Mesenchymal stem cell (in vitro differentiated cells and primary cell): ENCODE data around the gene C1orf167.
A peak's percentile ranks its signal among the peaks of the same experiment; 100 is the strongest.

ENCODE experiments used
- DNase-seq: peaks from one replicate; pipeline ENCODE4 v3.0.0-alpha.2; 2013
- H2AFZ ChIP-seq: one replicate; pipeline ENCODE4 v1.6.1; 2013; ENCODE audit warnings: low read depth, mild to moderate bottlenecking, control low read depth, inconsistent platforms, low read length, moderate library complexity
- H2AK5ac ChIP-seq: 2 replicates; pipeline ENCODE4 v1.6.1; 2013; ENCODE audit warnings: low read length, moderate library complexity, mild to moderate bottlenecking, inconsistent platforms; ENCODE audit not compliant: severe bottlenecking
- H2BK120ac ChIP-seq: one replicate; pipeline ENCODE4 v1.6.1; 2013; ENCODE audit warnings: low read depth, mild to moderate bottlenecking, inconsistent platforms, low read length, moderate library complexity
- H2BK12ac ChIP-seq, 2 experiments: one replicate each; pipeline ENCODE4 v1.6.1; 2013; ENCODE audit warnings: inconsistent platforms in 2 of 2, low read length in 2 of 2, mild to moderate bottlenecking in 2 of 2, moderate library complexity in 2 of 2, control low read depth in 1 of 2
- H2BK15ac ChIP-seq: one replicate; pipeline ENCODE4 v1.6.1; 2013; ENCODE audit warnings: mild to moderate bottlenecking, low read depth, inconsistent platforms; ENCODE audit not compliant: poor library complexity, severe bottlenecking
- H2BK5ac ChIP-seq: 2 replicates; pipeline ENCODE4 v1.6.1; 2013; ENCODE audit warnings: low read depth, mild to moderate bottlenecking, low read length, control low read depth, inconsistent platforms; ENCODE audit not compliant: poor library complexity, severe bottlenecking
- H3K14ac ChIP-seq, 2 experiments: one replicate each; pipeline ENCODE4 v1.6.1; 2013; ENCODE audit warnings: inconsistent platforms in 2 of 2, low read length in 2 of 2, control low read depth in 1 of 2, mild to moderate bottlenecking in 1 of 2, moderate library complexity in 1 of 2
- H3K18ac ChIP-seq, 2 experiments: one replicate each; pipeline ENCODE4 v1.6.1; 2013; ENCODE audit warnings: inconsistent platforms in 2 of 2, low read length in 2 of 2, control low read depth in 1 of 2, low read depth in 1 of 2, mild to moderate bottlenecking in 1 of 2
- H3K23ac ChIP-seq, 2 experiments: one replicate each; pipeline ENCODE4 v1.6.1; 2013; ENCODE audit warnings: inconsistent platforms in 2 of 2, low read length in 2 of 2, mild to moderate bottlenecking in 2 of 2, moderate library complexity in 2 of 2, control low read depth in 1 of 2
- H3K27ac ChIP-seq: 2 replicates; pipeline ENCODE4 v1.5.1; 2013; ENCODE audit warnings: mild to moderate bottlenecking, moderate library complexity, low read length, control low read depth, inconsistent platforms; ENCODE audit not compliant: poor library complexity, severe bottlenecking
- H3K27me3 ChIP-seq, 2 experiments: 2 replicates each; pipeline versions ENCODE4 v1.6.1 to v1.7.0; 2013; ENCODE audit warnings: low read length in 2 of 2, mild to moderate bottlenecking in 2 of 2, moderate library complexity in 2 of 2, control low read depth in 1 of 2, inconsistent platforms in 1 of 2; ENCODE audit not compliant: control insufficient read depth in 1 of 2, insufficient read depth in 1 of 2
- H3K36me3 ChIP-seq, 2 experiments: 2 replicates each; pipeline versions ENCODE4 v1.6.1 to v1.7.0; 2013; ENCODE audit warnings: low read length in 2 of 2, control low read depth in 1 of 2, inconsistent platforms in 1 of 2, low read depth in 1 of 2, mild to moderate bottlenecking in 1 of 2; ENCODE audit not compliant: insufficient read depth in 2 of 2, control insufficient read depth in 1 of 2
- H3K4ac ChIP-seq, 2 experiments: one replicate each; pipeline ENCODE4 v1.6.1; 2013; ENCODE audit warnings: inconsistent platforms in 2 of 2, low read length in 2 of 2, mild to moderate bottlenecking in 2 of 2, moderate library complexity in 2 of 2, control low read depth in 1 of 2, low read depth in 1 of 2
- H3K4me1 ChIP-seq: 2 replicates; pipeline ENCODE4 v1.6.1; 2013; ENCODE audit warnings: low read depth, low read length, control low read depth; ENCODE audit not compliant: control insufficient read depth, insufficient read depth
- H3K4me2 ChIP-seq: 2 replicates; pipeline ENCODE4 v1.6.1; 2013; ENCODE audit warnings: low read length, mild to moderate bottlenecking, inconsistent platforms; ENCODE audit not compliant: poor library complexity, severe bottlenecking
- H3K4me3 ChIP-seq, 2 experiments: 2 replicates each; pipeline versions ENCODE4 v1.5.1 to v1.7.0; 2013; ENCODE audit warnings: low read length in 2 of 2, mild to moderate bottlenecking in 2 of 2, control low read depth in 1 of 2, low read depth in 1 of 2; ENCODE audit not compliant: insufficient read depth in 1 of 2
- H3K79me1 ChIP-seq: replicated peaks from 2 replicates; pipeline ENCODE4 v1.6.1; 2013; ENCODE audit warnings: mild to moderate bottlenecking, control low read depth, low read length, inconsistent platforms; ENCODE audit not compliant: poor library complexity, severe bottlenecking
- H3K9ac ChIP-seq: 2 replicates; pipeline ENCODE4 v1.7.0; 2013; ENCODE audit warnings: mild to moderate bottlenecking, low read length, moderate library complexity
- H3K9me3 ChIP-seq: 2 replicates; pipeline ENCODE4 v1.7.0; 2013; ENCODE audit warnings: mild to moderate bottlenecking, low read length; ENCODE audit not compliant: control insufficient read depth
- H4K8ac ChIP-seq: one replicate; pipeline ENCODE4 v1.6.1; 2013; ENCODE audit warnings: inconsistent platforms, mild to moderate bottlenecking, low read length, moderate library complexity
- H4K91ac ChIP-seq: one replicate; pipeline ENCODE4 v1.6.1; 2013; ENCODE audit warnings: mild to moderate bottlenecking, low read length, inconsistent platforms
- WGBS: methylation state at CpG from one replicate; pipeline ENCODE4 v1.1.7; 2013; ENCODE audit warnings: mixed read lengths; 5-methylcytosine and 5-hydroxymethylcytosine counted together

Gene C1orf167

DNA sequence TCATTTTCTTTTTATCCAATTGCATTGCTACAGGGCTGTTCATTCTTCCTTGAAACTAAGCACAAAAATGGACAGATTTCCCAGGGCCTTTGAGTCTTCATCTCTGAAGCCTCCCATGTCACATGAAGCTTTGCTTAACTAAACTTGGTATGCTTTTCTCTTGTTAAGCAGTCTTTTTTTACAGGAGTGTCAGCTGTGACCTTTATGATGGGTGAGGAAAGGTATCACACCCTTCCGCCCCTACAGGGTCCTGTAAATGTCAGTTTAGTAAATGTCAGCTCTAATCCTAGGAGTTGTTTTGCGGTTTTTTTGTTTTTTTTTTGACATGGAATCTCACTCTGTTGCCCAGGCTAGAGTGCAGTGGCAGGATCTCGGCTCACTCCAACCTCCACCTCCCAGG is 28.7 kb upstream of the C1orf167 start:
- WGBS, result 97% methylated on average over 3 of the region's 3 CpGs
- no peak overlapping the region for H4K8ac ChIP-seq

DNA sequence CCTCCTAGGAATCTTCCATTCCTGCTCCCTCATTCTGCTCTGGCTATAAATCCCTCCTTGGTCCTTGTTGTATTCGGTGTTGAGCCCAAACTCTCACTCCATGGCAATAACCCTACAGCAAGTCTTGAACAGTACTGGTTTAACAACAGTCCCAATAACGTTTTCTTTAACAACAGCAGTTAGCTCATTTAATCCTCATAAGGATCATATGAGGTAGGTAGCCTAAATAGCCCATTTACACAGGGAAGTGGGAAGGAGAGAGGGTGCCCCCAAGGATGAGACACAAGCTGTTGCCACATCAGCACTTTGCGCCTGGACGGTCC is 26.5 kb upstream of the C1orf167 start:
- Histone ChIP-seq H3K9me3 (no peaks in the 10 kb centered on the region), H3K9ac (peak overlapping the region; percentile 97), H4K8ac (peak overlapping the region; percentile 88), H2BK120ac (no peak overlapping the region), H3K4me3 (peak overlapping the region; percentile 17 to 98), H2BK15ac (peak overlapping the region; percentile 34), H3K27me3 (no peaks in the 10 kb centered on the region), H2AFZ (peak overlapping the region; percentile 62), H3K4me2 (peak overlapping the region; percentile 90), H2AK5ac (no peak overlapping the region), H3K79me1 (peaks cover 14% of the 10 kb centered on the region), H3K4ac (peak overlapping the region in 1 of 2 experiments; percentile 48), H2BK12ac (peak overlapping the region in 1 of 2 experiments; percentile 46), H3K14ac (no peak overlapping the region), H4K91ac (peak overlapping the region; percentile 79), H3K4me1 (peaks cover 12% of the 10 kb centered on the region), H2BK5ac (no peak overlapping the region), H3K36me3 (peaks cover 0 to 4% of the 10 kb centered on the region in 2 experiments), H3K23ac (no peak overlapping the region), H3K27ac (no peak overlapping the region), H3K18ac (peak overlapping the region; percentile 42 to 80)
- 41% methylated on average over 4 of the region's 4 CpGs for WGBS
- DNase-seq, result no peak

More for the DNA sequence above, 28.7 kb upstream of the C1orf167 start:
- H3K4me2 ChIP-seq, result no peak overlapping the region
- no peak overlapping the region for H3K18ac ChIP-seq
- H3K23ac ChIP-seq, result no peak overlapping the region
- no peak overlapping the region for H3K27ac ChIP-seq
- no peak overlapping the region for H4K91ac ChIP-seq
- H2BK120ac ChIP-seq, result no peak overlapping the region
- H3K27me3 ChIP-seq, result no peaks in the 10 kb centered on the region
- H2BK5ac ChIP-seq, result no peak overlapping the region
- no peak overlapping the region for H2AFZ ChIP-seq
- H3K4me1 ChIP-seq, result peaks cover 26% of the 10 kb centered on the region
- no peak overlapping the region for H3K4me3 ChIP-seq
- no peak for DNase-seq
- no peak overlapping the region for H2BK12ac ChIP-seq
- H2AK5ac ChIP-seq, result no peak overlapping the region
- no peak overlapping the region for H3K9ac ChIP-seq
- H3K4ac ChIP-seq, result no peak overlapping the region
- H3K9me3 ChIP-seq, result no peaks in the 10 kb centered on the region
- no peak overlapping the region for H2BK15ac ChIP-seq
- H3K36me3 ChIP-seq, result peaks cover 0 to 3% of the 10 kb centered on the region in 2 experiments
- H3K79me1 ChIP-seq, result peaks cover 7% of the 10 kb centered on the region
- H3K14ac ChIP-seq, result no peak overlapping the region

DNA sequence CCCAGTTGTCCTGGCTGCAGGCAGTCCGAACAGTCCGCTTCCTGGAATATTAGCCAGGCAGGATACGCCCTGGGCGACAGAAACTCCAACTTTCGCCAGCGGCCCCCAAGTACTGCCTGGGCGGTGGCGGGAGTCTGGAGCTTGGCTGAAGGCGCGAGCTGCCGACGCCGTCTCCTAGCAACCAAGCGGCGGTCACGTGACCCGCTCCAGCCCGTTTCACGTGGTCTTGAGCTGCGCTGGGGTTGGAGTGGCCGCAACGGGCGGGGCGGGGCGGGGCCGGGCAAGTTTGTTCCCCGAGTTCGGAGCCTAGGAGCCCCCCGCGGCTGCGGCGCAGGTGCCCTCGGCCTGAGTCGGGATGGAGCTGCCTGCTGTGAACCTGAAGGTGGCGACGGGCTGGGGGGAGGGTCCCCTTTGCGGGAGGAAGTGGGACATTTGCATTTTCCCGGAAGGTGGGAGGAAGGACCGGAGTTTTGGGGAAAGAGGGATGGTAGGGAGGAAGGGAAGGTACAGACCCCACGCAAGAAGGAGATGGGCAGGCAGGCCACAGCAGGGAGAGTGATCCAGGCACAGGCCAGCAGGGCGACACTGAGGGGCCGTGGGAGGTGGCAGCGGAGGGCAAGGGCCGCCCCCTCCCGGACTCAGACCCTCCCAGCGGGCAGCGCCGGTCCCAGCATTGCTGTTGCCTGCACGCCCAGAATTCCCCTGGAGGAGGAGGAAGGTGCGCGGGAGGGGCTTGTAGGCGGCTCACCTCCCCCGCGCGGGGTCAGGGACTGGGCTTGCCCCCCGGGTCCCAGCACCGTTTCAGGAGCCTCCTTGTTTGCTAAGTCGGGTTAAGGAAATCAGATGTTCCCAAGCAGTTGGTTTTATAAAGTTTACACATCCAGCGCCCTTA is 25.9 kb upstream of the C1orf167 start, which contains the start of gene AGTRAP:
Gene AGTRAP (plus strand): TSS at position 283 of the 892 bp plus-strand sequence. CDS start 73 bp downstream, at position 356.
- peak within 1 kb of the TSS; percentile 90 for H3K4me2 ChIP-seq
- H2AK5ac ChIP-seq, result no peak within 1 kb of the TSS
- peak within 1 kb of the TSS; percentile 95 for H2AFZ ChIP-seq
- H3K9me3 ChIP-seq, result no peaks in the 10 kb centered on the region
- peaks cover 0 to 4% of the 10 kb centered on the region in 2 experiments for H3K36me3 ChIP-seq
- H2BK12ac ChIP-seq, result peak within 1 kb of the TSS; percentile 49 to 89
- peak within 1 kb of the TSS; percentile 97 for H3K9ac ChIP-seq
- H4K91ac ChIP-seq, result peak within 1 kb of the TSS; percentile 95
- H2BK15ac ChIP-seq, result peak within 1 kb of the TSS; percentile 60
- no peaks in the 10 kb centered on the region for H3K27me3 ChIP-seq
- peak within 1 kb of the TSS; percentile 88 for H4K8ac ChIP-seq
- peak within 1 kb of the TSS; percentile 71 to 77 for H3K4ac ChIP-seq
- peak within 1 kb of the TSS; percentile 33 for H3K27ac ChIP-seq
- H2BK120ac ChIP-seq, result peak within 1 kb of the TSS; percentile 75
- peak within 1 kb of the TSS in 1 of 2 experiments; percentile 91 for H3K23ac ChIP-seq
- H2BK5ac ChIP-seq, result no peak within 1 kb of the TSS
- peaks cover 11% of the 10 kb centered on the region for H3K4me1 ChIP-seq
- H3K14ac ChIP-seq, result peak within 1 kb of the TSS in 1 of 2 experiments; percentile 100
- peak within 1 kb of the TSS; percentile 80 to 98 for H3K4me3 ChIP-seq
- peak within 1 kb of the TSS; percentile 47 to 99 for H3K18ac ChIP-seq
- DNase-seq, result peak; percentile 93
- H3K79me1 ChIP-seq, result peaks cover 17% of the 10 kb centered on the region
- under 1% methylated on average over 49 of the region's 59 CpGs for WGBS
